Naive thymus-derived CD8-positive, alpha-beta T cell (primary cell): ENCODE results near the gene BRCA2. TPM values are rescaled to one million over a fixed set of nuclear protein-coding genes. Genes with fewer than 3 reads are reported as not detected.

Source experiments
- ATAC-seq, 2 donors: fragments of 150-1000 bp; cut with Tn5 transposase in 1 of 2; sonication (Bioruptor Pico), chemical (Tn5 transposase) in 1 of 2; 1 replicate in 1 of 2; 2 replicates in 1 of 2; pipeline ENCODE4 v1.10.0; 2021; ENCODE audit warnings: mild to moderate bottlenecking in 2 of 2, moderate library complexity in 2 of 2
- POLR2A ChIA-PET: fragments of 350-600 bp; sonication (Branson Sonifier 250); formaldehyde crosslinking; loops from one replicate; lab custom pipeline; 2021; ENCODE audit warnings: antibody characterized with exemption; lab: Charles Lee
- DNase-seq, 10 donors: peaks; one replicate each; pipeline versions ENCODE4 v3.0.0 to v3.0.0-alpha.2; 2020 to 2022
- H3K27ac Mint-ChIP-seq, 10 donors: one replicate each; pipeline ENCODE4 v1.8.0; 2020 to 2022; ENCODE audit warnings: mild to moderate bottlenecking in 10 of 10, mixed read lengths in 10 of 10, moderate library complexity in 4 of 10, inconsistent platforms in 1 of 10
- H3K27me3 Mint-ChIP-seq, 5 donors: one replicate each; pipeline ENCODE4 v1.8.0; 2021 to 2022; ENCODE audit warnings: mixed read lengths in 5 of 5
- H3K36me3 Mint-ChIP-seq, 3 donors: one replicate each; pipeline ENCODE4 v1.8.0; 2020 to 2022; ENCODE audit warnings: mixed read lengths in 3 of 3, mild to moderate bottlenecking in 2 of 3, inconsistent platforms in 1 of 3
- H3K4me1 Mint-ChIP-seq, 4 donors: one replicate each; pipeline ENCODE4 v1.8.0; 2021 to 2022; ENCODE audit warnings: mixed read lengths in 4 of 4
- H3K4me3 Mint-ChIP-seq, 10 donors: one replicate each; pipeline ENCODE4 v1.8.0; 2020 to 2022; ENCODE audit warnings: mild to moderate bottlenecking in 10 of 10, mixed read lengths in 10 of 10, moderate library complexity in 6 of 10, inconsistent platforms in 1 of 10
- H3K9me3 Mint-ChIP-seq, 9 donors: one replicate each; pipeline ENCODE4 v1.8.0; 2020 to 2022; ENCODE audit warnings: mixed read lengths in 9 of 9, mild to moderate bottlenecking in 3 of 9, inconsistent platforms in 1 of 9, moderate library complexity in 1 of 9
- polyA plus RNA-seq, 3 donors: library from polyadenylated mRNA; unstranded; fragments of 300-500 nt; fragmentation: Illumina TruSeq; gene quantifications; one replicate each; pipeline ENCODE4 v1.2.3, GENCODE V29; 2021
- total RNA-seq, 8 experiments: library from RNA in 2 of 8; stranded (reverse) in 2 of 8; gene quantifications; one replicate each; pipeline ENCODE4 v1.2.3 and lab custom pipeline; 2021 to 2026

BRCA2 gene
- total and polyA plus RNA-seq, 5 experiments from 2014 or later: 0.59 to 3.6 (median 1.2) TPM

DNA sequence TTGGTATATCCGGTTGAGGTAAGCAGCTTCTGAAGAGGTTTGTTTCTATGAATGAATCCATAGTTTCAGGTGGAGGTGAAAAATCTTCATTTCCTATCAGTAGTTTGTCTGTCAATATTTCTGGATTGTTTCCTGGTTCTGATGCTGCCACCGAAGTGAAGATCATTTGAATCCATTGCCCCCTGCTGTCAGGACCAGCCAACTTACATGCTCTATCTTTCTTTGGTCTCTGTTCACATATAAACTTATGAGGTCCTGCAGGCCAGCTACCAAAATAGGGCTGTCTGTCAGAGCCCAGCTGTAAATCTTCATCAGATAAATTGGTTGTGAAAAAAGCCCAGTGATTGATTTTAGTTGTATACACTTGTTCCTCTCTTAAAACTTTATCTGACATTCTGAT, 127.8 kb downstream of the BRCA2 start:
- Mint-ChIP-seq H3K27me3 (no peaks in the 10 kb centered on the region), H3K36me3 (peaks cover 0 to 3% (median 3%) of the 10 kb centered on the region in 3 donors), H3K27ac (peak overlapping the region in 4 of 10 donors; percentile 23 to 76 (median 40)), H3K9me3 (no peaks in the 10 kb centered on the region), H3K4me3 (no peak overlapping the region), H3K4me1 (peaks cover 0 to 19% (median 4%) of the 10 kb centered on the region in 4 donors)
- POLR2A ChIA-PET: interaction anchor here (0.5 to 0.6 kb wide), 3 partner anchors 10 to 402 kb away, joined by 3 to 6 read pairs (median 3); no protein-coding TSS in a partner anchor
- ATAC-seq (peak; percentile 76 to 92), DNase-seq (peak in 9 of 10 donors; percentile 20 to 68 (median 38))

DNA sequence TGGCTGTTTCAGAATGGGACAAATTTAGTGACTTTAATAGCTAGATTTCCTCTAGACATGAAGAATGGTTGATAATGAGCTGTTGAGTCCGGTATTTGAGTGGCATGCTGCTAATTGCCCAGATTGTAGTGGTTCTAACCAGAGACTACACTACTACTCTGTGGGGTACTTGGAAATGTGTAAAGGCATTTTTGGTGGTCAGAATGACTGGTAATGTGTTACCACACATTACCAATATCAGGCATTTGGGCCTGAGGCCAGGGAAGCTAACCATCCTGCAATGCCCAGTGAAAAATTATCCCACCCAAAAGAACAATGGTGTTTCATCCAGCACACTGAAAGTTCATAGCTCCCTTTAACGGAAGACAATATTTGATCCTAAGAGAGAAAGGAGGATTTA, 130.2 kb downstream of the BRCA2 start:
- H3K9me3 Mint-ChIP-seq: no peaks in the 10 kb centered on the region
- H3K36me3 Mint-ChIP-seq: peaks cover 0 to 4% (median 0%) of the 10 kb centered on the region in 3 donors
- H3K4me1 Mint-ChIP-seq: peaks cover 0 to 21% (median 4%) of the 10 kb centered on the region in 4 donors
- no peak overlapping the region for H3K4me3 Mint-ChIP-seq
- POLR2A ChIA-PET: no interaction called here
- ATAC-seq (no peak), DNase-seq (no peak)
- H3K27ac Mint-ChIP-seq: no peak overlapping the region
- no peaks in the 10 kb centered on the region for H3K27me3 Mint-ChIP-seq

DNA sequence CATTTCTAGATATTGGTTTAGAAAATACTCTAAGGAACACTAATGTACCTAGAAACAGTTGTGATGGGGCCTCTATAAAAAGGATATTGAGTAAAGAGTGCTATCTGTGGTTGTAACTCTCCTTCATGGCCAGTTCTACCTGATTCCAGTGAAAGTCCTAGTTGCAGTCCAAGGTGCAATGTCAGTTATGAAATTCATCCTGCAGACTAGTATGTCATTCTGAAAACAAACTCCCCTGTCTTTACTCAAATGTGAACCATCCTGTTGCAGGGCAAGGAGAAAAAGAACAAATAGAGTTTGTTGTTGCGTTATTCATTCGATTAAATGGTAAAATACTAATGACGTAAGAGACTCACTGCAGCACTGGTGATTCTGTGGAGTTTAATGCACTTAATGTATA, 130.9 kb downstream of the BRCA2 start:
- DNase-seq (no peak), ATAC-seq (no peak)
- no peak overlapping the region for H3K27ac Mint-ChIP-seq
- H3K9me3 Mint-ChIP-seq: peaks cover 0 to 3% (median 0%) of the 10 kb centered on the region in 9 donors
- peaks cover 0 to 21% (median 4%) of the 10 kb centered on the region in 4 donors for H3K4me1 Mint-ChIP-seq
- no peaks in the 10 kb centered on the region for H3K27me3 Mint-ChIP-seq
- H3K4me3 Mint-ChIP-seq: no peak overlapping the region
- POLR2A ChIA-PET: no interaction called here
- H3K36me3 Mint-ChIP-seq: peaks cover 2 to 4% (median 4%) of the 10 kb centered on the region in 3 donors

DNA sequence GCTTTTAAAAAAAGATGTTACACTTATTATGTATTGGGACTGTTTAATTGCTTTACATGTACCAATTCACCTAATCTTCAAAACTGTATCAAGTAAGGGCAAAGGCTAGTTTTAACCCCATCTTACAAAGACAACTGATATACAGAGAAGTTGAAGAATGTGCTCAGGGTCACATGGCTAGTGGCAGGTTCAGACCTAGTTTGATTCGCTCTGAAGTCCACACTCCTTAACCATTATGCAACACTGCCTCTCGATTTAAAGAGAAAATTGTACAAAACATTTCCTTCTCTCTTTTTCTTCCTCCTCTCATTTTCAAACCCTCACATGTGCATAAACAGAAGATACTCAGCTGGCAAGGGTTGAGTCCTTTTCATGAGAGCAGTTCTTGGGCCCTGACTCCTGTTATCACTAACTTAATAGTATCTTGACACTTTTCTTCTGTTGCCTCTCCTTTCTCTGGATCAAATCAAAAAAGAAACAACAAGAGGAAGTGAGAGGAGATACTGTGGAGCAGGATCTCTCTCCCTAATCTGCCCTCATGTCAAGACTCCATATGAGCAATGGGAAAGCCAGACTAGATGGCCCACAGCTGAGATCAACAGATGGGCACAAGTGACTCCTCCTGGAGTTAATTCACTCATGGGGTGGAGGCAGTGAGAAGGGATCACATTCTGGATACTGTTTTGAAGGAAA, 131.6 kb downstream of the BRCA2 start:
- no peak for DNase-seq
- POLR2A ChIA-PET: no interaction called here
- Mint-ChIP-seq H3K36me3 (peaks cover 3 to 4% (median 4%) of the 10 kb centered on the region in 3 donors), H3K4me1 (peaks cover 0 to 21% (median 4%) of the 10 kb centered on the region in 4 donors), H3K4me3 (no peak overlapping the region), H3K9me3 (peaks cover 0 to 5% (median 0%) of the 10 kb centered on the region in 9 donors), H3K27me3 (no peaks in the 10 kb centered on the region), H3K27ac (peak overlapping the region in 2 of 10 donors; percentile 36 to 37)
- ATAC-seq: no peak

DNA sequence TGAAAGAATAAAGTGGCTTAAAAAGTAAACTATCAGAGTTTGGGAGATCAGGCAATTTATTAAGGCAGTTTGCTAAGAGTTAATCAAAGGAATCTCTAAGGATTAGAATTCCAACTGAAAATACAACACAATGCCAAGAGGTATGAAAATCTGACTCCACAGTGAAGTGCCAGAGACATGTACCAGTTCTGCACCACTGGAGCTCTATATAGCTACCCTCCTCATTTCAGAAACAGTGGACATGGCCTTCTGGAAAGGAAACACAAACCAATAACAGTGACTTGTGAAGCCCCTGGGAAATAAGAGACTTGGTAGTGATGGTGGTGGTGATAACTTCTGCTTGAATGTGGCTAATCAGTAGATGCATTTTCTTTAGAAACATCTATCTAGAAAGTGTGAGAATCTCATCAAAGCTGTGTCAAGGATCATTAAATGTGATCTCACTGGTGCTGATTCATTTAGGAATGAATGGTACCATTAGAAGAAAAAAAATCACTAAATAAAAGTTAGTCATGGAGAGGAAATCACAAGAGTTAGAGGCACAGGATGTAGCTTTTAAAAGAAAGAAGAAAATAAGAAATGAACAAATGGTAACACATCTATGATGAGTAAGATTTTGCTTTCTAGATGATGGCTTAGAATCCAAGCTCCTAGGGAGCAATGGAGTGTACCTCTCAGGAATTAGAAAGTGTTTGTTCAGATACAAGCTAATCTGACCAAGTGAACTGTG, 132.8 kb downstream of the BRCA2 start:
- Mint-ChIP-seq H3K27ac (peak overlapping the region in 2 of 10 donors; percentile 1 to 34), H3K36me3 (peaks cover 3 to 14% (median 4%) of the 10 kb centered on the region in 3 donors), H3K27me3 (no peaks in the 10 kb centered on the region), H3K4me1 (peaks cover 0 to 18% (median under 1%) of the 10 kb centered on the region in 4 donors), H3K9me3 (peaks cover 0 to 6% (median 0%) of the 10 kb centered on the region in 9 donors), H3K4me3 (no peak overlapping the region)
- POLR2A ChIA-PET: no interaction called here
- ATAC-seq (no peak), DNase-seq (no peak)

DNA sequence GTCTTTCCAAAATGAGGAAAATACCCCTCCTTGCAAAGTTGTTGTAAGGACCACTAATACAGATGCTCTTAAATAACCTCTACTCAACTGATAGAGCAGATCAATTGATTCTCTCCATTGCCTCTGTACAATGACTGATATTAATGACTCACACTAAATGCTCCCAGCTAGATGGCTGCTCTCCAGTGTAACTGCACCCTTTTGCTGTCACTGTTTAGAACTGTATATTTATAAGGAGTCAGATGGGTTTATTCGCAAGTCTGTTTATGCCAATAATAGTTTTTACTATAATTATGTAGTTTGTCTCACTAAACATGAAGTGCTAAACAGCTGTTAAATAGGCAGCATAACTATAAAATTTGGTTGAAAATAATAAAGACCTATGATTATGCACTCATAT, 133.7 kb downstream of the BRCA2 start:
- peaks cover 0 to 6% (median 0%) of the 10 kb centered on the region in 9 donors for H3K9me3 Mint-ChIP-seq
- DNase-seq (no peak), ATAC-seq (no peak)
- H3K4me3 Mint-ChIP-seq: no peak overlapping the region
- peaks cover 4 to 22% (median 6%) of the 10 kb centered on the region in 3 donors for H3K36me3 Mint-ChIP-seq
- no peak overlapping the region for H3K27ac Mint-ChIP-seq
- H3K4me1 Mint-ChIP-seq: peaks cover 0 to 11% (median 0%) of the 10 kb centered on the region in 4 donors
- no peaks in the 10 kb centered on the region for H3K27me3 Mint-ChIP-seq
- POLR2A ChIA-PET: no interaction called here

Other genes with a start within 250 kb of the BRCA2 start
- under 1 TPM; 0.25 to 0.34 TPM for gene ZAR1L, start 145 bp upstream of the BRCA2 start, total RNA-seq
- gene ZAR1L, start 145 bp upstream of the BRCA2 start, polyA plus RNA-seq: not detected
- gene N4BP2L1, start 112.6 kb downstream of the BRCA2 start, total RNA-seq: 10 to 100 TPM; 62.4 to 66.2 TPM
- 10 to 100 TPM; 55.3 to 72.1 (median 62.5) TPM for gene N4BP2L1, start 112.6 kb downstream of the BRCA2 start, polyA plus RNA-seq
- gene N4BP2L2, start 223.3 kb downstream of the BRCA2 start, total RNA-seq: 100 to 1,000 TPM; 332 to 395 TPM
- gene N4BP2L2, start 223.3 kb downstream of the BRCA2 start, polyA plus RNA-seq: 100 to 1,000 TPM; 126 to 186 (median 168) TPM